LNCaP clone FGC (cell line): ENCODE data around the gene ZSCAN23.
A peak's percentile ranks its signal among the peaks of the same experiment; 100 is the strongest.
"Not testable (repeated sequence)": the region's sequence is repeated elsewhere in the genome, so short reads cannot be mapped to it uniquely, and the experiment has no call there.

Experiments
- DNase-seq: peaks from one replicate; pipeline ENCODE4 v3.0.0-alpha.2; 2011; ENCODE audit warnings: low read depth
- H3K4me3 ChIP-seq: 2 replicates; pipeline ENCODE4 v1.5.1; 2011; ENCODE audit warnings: mild to moderate bottlenecking, low read depth, low read length, control low read depth
- TF ChIP-seq, protein P1 (sequence below): IDR thresholded peaks from 2 replicates; pipeline ENCODE4 v1.5.1; 2012; ENCODE audit warnings: mild to moderate bottlenecking; ENCODE audit not compliant: control insufficient read depth, insufficient read depth; ENCODE audit errors: extremely low read depth

ZSCAN23 gene

DNA sequence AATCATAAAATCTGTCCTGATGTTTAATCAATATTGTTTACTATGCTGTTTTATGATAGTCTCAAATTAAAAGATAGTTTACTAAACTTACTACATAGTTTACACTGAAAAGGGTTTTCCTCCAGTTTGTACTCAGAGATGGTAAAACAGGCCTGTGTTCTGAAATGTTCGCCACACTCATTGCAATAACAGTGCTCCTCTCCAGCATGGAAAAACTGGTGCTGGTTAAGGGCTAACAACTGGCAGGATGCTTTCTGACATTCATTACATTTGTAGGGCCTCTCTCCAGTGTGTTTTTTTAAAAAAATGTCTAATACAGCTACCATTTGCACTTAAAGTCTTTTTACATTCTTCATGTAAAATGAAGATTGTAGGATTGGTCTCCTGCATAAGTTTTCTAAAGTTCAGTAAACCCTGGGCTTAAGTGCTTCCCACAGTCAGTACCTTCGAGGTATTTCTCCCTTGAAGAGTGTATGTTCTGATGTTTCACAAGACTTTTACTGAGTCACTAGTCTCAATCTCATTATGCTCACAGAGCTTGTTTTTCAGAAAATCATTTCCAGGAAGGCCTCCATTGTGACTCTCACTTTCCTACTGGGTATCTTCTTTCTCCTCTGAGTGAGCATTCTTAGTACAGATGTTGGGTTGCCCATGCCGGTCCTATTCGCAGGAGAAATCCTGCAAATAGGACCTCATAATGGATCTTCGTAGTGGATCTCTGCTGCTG, 35.1 kb downstream of the ZSCAN23 start:
- TF ChIP-seq, protein P1, sequence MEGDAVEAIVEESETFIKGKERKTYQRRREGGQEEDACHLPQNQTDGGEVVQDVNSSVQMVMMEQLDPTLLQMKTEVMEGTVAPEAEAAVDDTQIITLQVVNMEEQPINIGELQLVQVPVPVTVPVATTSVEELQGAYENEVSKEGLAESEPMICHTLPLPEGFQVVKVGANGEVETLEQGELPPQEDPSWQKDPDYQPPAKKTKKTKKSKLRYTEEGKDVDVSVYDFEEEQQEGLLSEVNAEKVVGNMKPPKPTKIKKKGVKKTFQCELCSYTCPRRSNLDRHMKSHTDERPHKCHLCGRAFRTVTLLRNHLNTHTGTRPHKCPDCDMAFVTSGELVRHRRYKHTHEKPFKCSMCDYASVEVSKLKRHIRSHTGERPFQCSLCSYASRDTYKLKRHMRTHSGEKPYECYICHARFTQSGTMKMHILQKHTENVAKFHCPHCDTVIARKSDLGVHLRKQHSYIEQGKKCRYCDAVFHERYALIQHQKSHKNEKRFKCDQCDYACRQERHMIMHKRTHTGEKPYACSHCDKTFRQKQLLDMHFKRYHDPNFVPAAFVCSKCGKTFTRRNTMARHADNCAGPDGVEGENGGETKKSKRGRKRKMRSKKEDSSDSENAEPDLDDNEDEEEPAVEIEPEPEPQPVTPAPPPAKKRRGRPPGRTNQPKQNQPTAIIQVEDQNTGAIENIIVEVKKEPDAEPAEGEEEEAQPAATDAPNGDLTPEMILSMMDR, result no peak
- no peak for DNase-seq
- H3K4me3 ChIP-seq, result no peak overlapping the region

DNA sequence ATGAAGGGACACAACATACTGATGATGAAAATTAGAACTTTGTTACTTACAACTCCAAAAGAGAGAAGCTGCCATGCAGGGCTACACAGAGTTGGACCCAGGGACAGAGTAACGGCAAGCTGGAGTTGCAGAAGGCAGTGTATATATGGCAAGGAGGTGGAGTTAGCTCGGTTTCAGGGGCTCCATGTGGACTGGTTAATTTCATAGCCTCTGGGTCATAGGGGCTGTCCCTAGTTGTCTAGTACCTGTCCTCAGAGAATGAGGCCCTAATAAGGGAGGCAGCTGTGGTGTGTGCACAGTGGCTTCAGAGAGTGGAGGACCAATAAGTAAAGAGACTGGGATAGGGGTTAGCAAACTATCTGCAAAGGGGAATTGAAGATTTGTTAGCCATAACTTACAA, 35.9 kb downstream of the ZSCAN23 start:
- TF ChIP-seq, protein P1, result no peak
- no peak overlapping the region for H3K4me3 ChIP-seq
- DNase-seq, result no peak

DNA sequence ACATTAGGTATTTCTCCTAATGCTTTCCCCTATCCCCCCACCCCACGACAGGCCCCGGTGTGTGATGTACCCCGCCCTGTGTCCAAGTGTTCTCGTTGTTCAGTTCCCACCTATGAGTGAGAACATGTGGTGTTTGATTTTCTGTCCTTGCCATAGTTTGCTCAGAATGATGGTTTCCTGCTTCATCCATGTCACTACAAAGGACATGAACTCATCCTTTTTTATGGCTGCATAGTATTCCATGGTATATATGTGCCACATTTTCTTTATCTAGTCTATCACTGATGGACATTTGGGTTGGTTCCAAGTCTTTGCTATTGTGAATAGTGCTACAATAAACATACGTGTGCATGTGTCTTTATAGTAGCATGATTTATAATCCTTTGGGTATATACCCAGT, 39.4 kb downstream of the ZSCAN23 start:
- not testable (repeated sequence) for H3K4me3 ChIP-seq, DNase-seq

DNA sequence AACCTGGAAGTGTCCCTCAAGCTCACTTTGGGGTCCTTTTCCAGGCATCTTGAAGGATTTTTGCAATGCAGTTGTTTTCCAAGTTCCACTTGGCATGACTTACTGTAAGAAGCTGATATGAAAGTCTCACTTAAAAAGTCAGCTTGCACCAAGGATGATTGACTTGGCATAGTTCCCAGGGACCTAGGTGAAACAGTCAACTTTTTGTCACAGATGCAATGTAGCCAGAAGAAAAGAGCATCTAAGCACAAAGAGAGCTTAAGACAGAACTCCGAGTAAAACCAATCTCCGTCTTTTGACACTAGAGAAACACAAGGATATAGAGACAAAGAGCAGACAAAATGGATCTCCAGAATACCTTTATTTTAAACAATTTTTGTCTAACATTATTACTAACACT, 41.1 kb downstream of the ZSCAN23 start:
- H3K4me3 ChIP-seq, result no peak overlapping the region
- TF ChIP-seq, protein P1, result no peak
- peak; percentile 81 for DNase-seq

DNA sequence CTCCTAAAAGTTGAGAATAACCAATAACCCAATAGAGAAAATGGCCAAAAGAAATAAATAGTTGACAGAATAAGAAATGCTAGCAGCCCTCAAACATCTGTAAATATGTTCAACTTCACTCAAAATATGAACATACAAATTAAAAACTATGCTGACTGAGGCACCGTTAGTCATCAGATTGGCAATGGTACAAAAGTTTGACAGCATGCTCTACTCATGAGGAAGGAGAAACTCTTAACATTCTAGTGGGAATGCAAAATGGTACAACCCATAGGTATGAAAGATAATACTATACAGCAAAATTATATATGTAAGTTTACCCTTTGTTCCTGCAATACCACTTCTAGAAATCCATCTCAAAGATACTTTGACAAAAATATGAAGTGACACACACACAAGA, 42.1 kb downstream of the ZSCAN23 start:
- DNase-seq, result no peak
- TF ChIP-seq, protein P1, result no peak
- H3K4me3 ChIP-seq, result no peak overlapping the region

DNA sequence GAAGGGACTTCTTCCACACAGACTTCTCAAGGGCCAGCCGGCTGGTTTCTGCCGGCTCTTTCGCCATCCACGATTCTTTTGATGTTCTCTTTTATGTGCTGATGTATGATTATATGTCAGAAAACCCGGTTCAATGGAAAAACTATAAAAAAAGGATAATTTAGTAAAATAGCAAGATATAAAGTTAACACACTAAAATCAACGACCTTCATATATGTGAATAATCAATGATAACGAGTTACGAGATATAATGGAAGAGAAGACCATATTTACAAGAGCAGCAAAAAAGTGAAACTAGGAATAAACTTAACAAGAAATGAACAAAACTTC, 43.2 kb downstream of the ZSCAN23 start:
- DNase-seq, result no peak
- TF ChIP-seq, protein P1, result no peak
- no peak overlapping the region for H3K4me3 ChIP-seq

DNA sequence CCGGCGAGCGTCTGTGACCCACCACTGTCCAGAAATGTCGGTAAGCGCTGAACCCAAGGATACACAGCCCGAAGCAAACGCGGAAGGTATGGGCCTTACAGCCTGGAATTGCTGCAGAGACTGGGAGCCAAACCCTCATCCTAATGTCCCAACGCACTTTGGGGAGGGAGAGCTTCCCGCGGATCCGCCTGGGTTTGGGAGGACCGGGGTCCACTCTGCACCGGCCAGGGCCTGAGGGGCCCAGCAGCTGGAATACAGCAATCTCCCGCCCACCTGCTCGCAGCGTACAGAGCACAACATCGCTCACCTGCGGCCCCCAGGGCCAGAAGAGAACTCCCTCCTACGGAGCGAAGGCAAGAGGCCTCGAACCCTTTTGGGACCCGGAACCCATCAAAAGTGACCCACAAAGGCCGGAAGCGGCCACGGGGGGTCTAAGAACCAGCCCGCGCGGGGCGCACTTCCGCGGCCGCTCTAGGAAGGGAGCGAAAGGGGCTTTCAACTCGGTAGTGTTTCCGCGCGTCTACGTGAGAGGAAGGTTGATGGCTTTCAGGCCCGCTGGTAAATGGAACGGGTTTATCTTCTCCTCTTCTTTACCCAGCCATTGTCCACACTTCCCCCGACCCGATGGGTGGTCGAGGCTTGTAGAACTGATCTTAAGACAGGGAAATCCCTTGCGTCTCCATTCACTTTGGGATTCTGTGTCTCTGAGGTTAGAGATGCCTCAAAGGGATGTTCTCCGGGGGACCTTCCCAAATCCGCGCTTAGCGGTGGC, 43.8 kb downstream of the ZSCAN23 start, which contains the start of gene ZSCAN12:
Gene ZSCAN12 (minus strand): TSS at position 398 of the 772 bp plus-strand sequence. CDS start 1,342 bp downstream, outside the sequence.
- TF ChIP-seq, protein P1, result no peak
- no peak within 1 kb of the TSS for H3K4me3 ChIP-seq
- DNase-seq, result no peak
